Endothelial cell of umbilical vein (primary cell): Measurements from ENCODE around the gene RPEL1. TPM values are rescaled to one million over a fixed set of nuclear protein-coding genes. Genes with fewer than 3 reads are reported as not detected.

Experiments used
- BruUV-seq: library from RNA; stranded (reverse); fragments of 400-500 nt; replicated peaks from 2 replicates; lab custom pipeline; 2021; lab: Mats Ljungman, UMichigan
- CTCF ChIA-PET: fragments of 300-600, 350-600 bp; sonication (Branson Sonifier 250); formaldehyde crosslinking; loops from one replicate; lab custom pipeline; 2021; ENCODE audit warnings: antibody characterized with exemption, inconsistent platforms; lab: Charles Lee
- POLR2A ChIA-PET: fragments of 300-600, 350-600 bp; sonication (Branson Sonifier 250); formaldehyde crosslinking; loops from one replicate; lab custom pipeline; 2021; ENCODE audit warnings: antibody characterized with exemption, inconsistent platforms; lab: Charles Lee
- DNase-seq: peaks from one replicate; pipeline ENCODE4 v3.0.0-alpha.2; 2011; ENCODE audit warnings: low read depth, low spot score
- FAIRE-seq: peaks from 2 replicates; lab custom pipeline; 2011; peaks lifted over from hg19 to GRCh38; lab: Jason Lieb, UNC
- H2AFZ ChIP-seq: 2 replicates; pipeline ENCODE4 v1.6.0; 2012; ENCODE audit warnings: low read depth, low read length, control low read depth, inconsistent platforms
- H3K27ac ChIP-seq: 2 replicates; pipeline ENCODE4 v1.5.1; 2011; ENCODE audit warnings: low read depth, mild to moderate bottlenecking, control low read depth, low read length, moderate library complexity; ENCODE audit not compliant: insufficient read depth
- H3K27me3 ChIP-seq, 2 experiments: 2 replicates each; pipeline versions ENCODE4 v1.6.0 to v1.6.1; 2011; ENCODE audit warnings: low read length in 2 of 2, mixed read lengths in 1 of 2; ENCODE audit not compliant: control insufficient read depth in 2 of 2, insufficient read depth in 2 of 2
- H3K36me3 ChIP-seq, 2 experiments: 2 replicates in 1 of 2; 3 replicates in 1 of 2; pipeline ENCODE4 v1.5.1; 2011; ENCODE audit warnings: low read length in 2 of 2, mild to moderate bottlenecking in 1 of 2, moderate library complexity in 1 of 2; ENCODE audit not compliant: control insufficient read depth in 2 of 2, insufficient read depth in 2 of 2; ENCODE audit errors: extremely low read depth in 1 of 2
- H3K4me1 ChIP-seq: 3 replicates; pipeline ENCODE4 v1.5.1; 2011; ENCODE audit warnings: mild to moderate bottlenecking, low read length; ENCODE audit not compliant: control insufficient read depth, insufficient read depth; ENCODE audit errors: extremely low read depth
- H3K4me2 ChIP-seq: 2 replicates; pipeline ENCODE4 v1.6.1; 2011; ENCODE audit warnings: low read length, control low read depth, mixed read lengths; ENCODE audit not compliant: insufficient read depth
- H3K4me3 ChIP-seq, 3 experiments: fragments of 200-600 bp in 1 of 3; sonication (generic), shearing (Covaris generic) in 1 of 3; replicated peaks in 1 of 3; 2 replicates each; pipeline ENCODE4 v1.5.1; 2011 to 2016; ENCODE audit warnings: control low read depth in 3 of 3, low read length in 3 of 3, mild to moderate bottlenecking in 2 of 3, inconsistent platforms in 1 of 3, low read depth in 1 of 3, moderate library complexity in 1 of 3; ENCODE audit not compliant: insufficient read depth in 1 of 3
- H3K79me2 ChIP-seq: 2 replicates; pipeline ENCODE4 v1.6.0; 2012; ENCODE audit warnings: low read length, inconsistent platforms; ENCODE audit not compliant: control insufficient read depth, insufficient read depth
- H3K9ac ChIP-seq: replicated peaks from 2 replicates; pipeline ENCODE3; 2011; ENCODE audit warnings: low read length, control low read depth; ENCODE audit not compliant: insufficient read depth; ENCODE audit errors: extremely low read depth
- H3K9me1 ChIP-seq: replicated peaks from 3 replicates; pipeline ENCODE4 v1.6.0; 2011; ENCODE audit warnings: mild to moderate bottlenecking, low read length; ENCODE audit not compliant: control insufficient read depth, insufficient read depth; ENCODE audit errors: extremely low read depth
- H3K9me3 ChIP-seq: replicated peaks from 2 replicates; pipeline ENCODE4 v1.5.1; 2012; ENCODE audit warnings: low read length, inconsistent platforms; ENCODE audit not compliant: control insufficient read depth, insufficient read depth
- H4K20me1 ChIP-seq: replicated peaks from 2 replicates; pipeline ENCODE3; 2011; ENCODE audit warnings: mild to moderate bottlenecking, low read length; ENCODE audit not compliant: control insufficient read depth, insufficient read depth; ENCODE audit errors: extremely low read depth
- EZH2 ChIP-seq: IDR thresholded peaks from 2 replicates; pipeline ENCODE4 v1.6.1; 2012; ENCODE audit warnings: borderline replicate concordance, low read depth, mild to moderate bottlenecking, moderate library complexity, low read length, inconsistent platforms; ENCODE audit not compliant: severe bottlenecking
- FOS ChIP-seq: IDR thresholded peaks from 2 replicates; pipeline ENCODE4 v1.6.1; 2011; ENCODE audit warnings: mild to moderate bottlenecking, low read length, moderate library complexity, borderline replicate concordance; ENCODE audit not compliant: insufficient read depth
- GATA2 ChIP-seq: IDR thresholded peaks from 2 replicates; pipeline ENCODE4 v1.7.0; 2011; ENCODE audit warnings: low read depth, mild to moderate bottlenecking, moderate library complexity, mixed read lengths, low read length; ENCODE audit not compliant: insufficient read length, insufficient read depth
- JUN ChIP-seq: IDR thresholded peaks from 2 replicates; pipeline ENCODE4 v1.6.1; 2011; ENCODE audit warnings: borderline replicate concordance, low read depth; ENCODE audit not compliant: insufficient read length, insufficient read depth
- MYC ChIP-seq: IDR thresholded peaks from one replicate; pipeline ENCODE4 v1.6.1; 2011; ENCODE audit warnings: mild to moderate bottlenecking, low read depth, low read length
- POLR2A ChIP-seq: IDR thresholded peaks from 2 replicates; pipeline ENCODE4 v1.6.1; 2012; ENCODE audit warnings: low read depth, mild to moderate bottlenecking, control low read depth, low read length
- POLR2AphosphoS5 ChIP-seq: IDR thresholded peaks from 2 replicates; pipeline ENCODE4 v1.6.1; 2012; ENCODE audit warnings: low read depth, mild to moderate bottlenecking, control low read depth, low read length, moderate library complexity; ENCODE audit not compliant: insufficient read depth
- dilution Hi-C: fragments of 300-500 bp; cut with MboI; formaldehyde crosslinking; loops from one replicate; pipeline ENCODE4 v1.15.0; 2019; ENCODE audit warnings: low sequenced_read_pairs; ENCODE audit not compliant: extremely low pct_ligation_motif_present
- intact Hi-C: fragments of 100-400 bp; cut with micrococcal nuclease; formaldehyde crosslinking; loops from one replicate; pipeline ENCODE4 v1.10.0; 2022
- polyA plus RNA-seq, 4 experiments: library from polyadenylated mRNA; depleted of rRNA in 3 of 4; stranded (reverse) in 3 of 4; unstranded in 1 of 4; fragments of >200 nt; gene quantifications; 2 replicates each; pipeline versions ENCODE4 v1.2.1 to v1.2.3, GENCODE V29; 2011 to 2012; ENCODE audit warnings: missing spikeins in 1 of 4
- total RNA-seq: library from RNA; stranded (reverse); gene quantifications from 2 replicates; pipeline ENCODE4 v1.2.3, GENCODE V29; 2021
- TF ChIP-seq, protein P1 (sequence below), 2 donors: IDR thresholded peaks; 1 replicate in 1 of 2; 2 replicates in 1 of 2; pipeline ENCODE4 v1.5.1; 2011; ENCODE audit warnings: low read length in 2 of 2, mild to moderate bottlenecking in 2 of 2, moderate library complexity in 2 of 2, control low read depth in 1 of 2, inconsistent platforms in 1 of 2, low read depth in 1 of 2; ENCODE audit not compliant: insufficient read depth in 1 of 2; ENCODE audit errors: extremely low read depth in 1 of 2
- TF ChIP-seq, protein P2 (sequence below): IDR thresholded peaks from 2 replicates; pipeline ENCODE4 v1.6.1; 2011; ENCODE audit not compliant: insufficient read depth, insufficient read length

RPEL1 gene
- total and polyA plus RNA-seq, 2 donors (not counting 3 experiments of a cell fraction or from before 2014, with no cell fraction given) = 0.04 TPM; not detected in 1

DNA sequence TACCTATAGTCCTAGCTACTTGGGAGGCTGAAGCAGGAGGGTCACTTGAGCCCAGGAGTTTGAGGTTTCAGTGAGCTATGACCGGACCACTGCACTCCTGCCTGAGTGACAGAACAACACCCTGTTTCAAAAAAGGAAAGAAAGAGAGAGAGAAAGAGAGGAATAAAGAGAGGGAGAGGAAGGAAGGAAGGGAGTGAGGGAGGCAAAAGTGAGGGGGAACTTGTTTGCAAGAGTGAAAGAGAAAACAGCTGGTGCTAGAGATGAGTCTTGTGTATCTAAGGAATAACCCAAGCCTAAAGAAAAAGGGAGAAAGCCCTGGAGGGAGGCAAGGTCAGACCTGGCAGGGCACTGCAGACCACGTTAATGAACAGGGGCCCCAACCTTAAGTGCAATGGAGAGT lies 47.8 kb upstream of the RPEL1 start:
- Histone ChIP-seq H2AFZ (no peak overlapping the region), H3K27ac (no peak overlapping the region), H3K79me2 (no peaks in the 10 kb centered on the region), H3K36me3 (no peaks in the 10 kb centered on the region), H3K9ac (no peak overlapping the region), H3K27me3 (no peaks in the 10 kb centered on the region), H3K9me3 (no peaks in the 10 kb centered on the region), H3K4me1 (peaks cover 18% of the 10 kb centered on the region), H4K20me1 (no peaks in the 10 kb centered on the region), H3K9me1 (no peaks in the 10 kb centered on the region), H3K4me2 (no peak overlapping the region), H3K4me3 (no peak overlapping the region)
- intact Hi-C loops = loop anchor here (1.0 kb wide), 1 partner anchor 33 kb away; no protein-coding TSS in a partner anchor
- TF ChIP-seq MYC (no peak), POLR2A (no peak), POLR2AphosphoS5 (no peak), GATA2 (no peak), EZH2 (no peak), FOS (no peak), JUN (no peak)
- TF ChIP-seq, protein P1, sequence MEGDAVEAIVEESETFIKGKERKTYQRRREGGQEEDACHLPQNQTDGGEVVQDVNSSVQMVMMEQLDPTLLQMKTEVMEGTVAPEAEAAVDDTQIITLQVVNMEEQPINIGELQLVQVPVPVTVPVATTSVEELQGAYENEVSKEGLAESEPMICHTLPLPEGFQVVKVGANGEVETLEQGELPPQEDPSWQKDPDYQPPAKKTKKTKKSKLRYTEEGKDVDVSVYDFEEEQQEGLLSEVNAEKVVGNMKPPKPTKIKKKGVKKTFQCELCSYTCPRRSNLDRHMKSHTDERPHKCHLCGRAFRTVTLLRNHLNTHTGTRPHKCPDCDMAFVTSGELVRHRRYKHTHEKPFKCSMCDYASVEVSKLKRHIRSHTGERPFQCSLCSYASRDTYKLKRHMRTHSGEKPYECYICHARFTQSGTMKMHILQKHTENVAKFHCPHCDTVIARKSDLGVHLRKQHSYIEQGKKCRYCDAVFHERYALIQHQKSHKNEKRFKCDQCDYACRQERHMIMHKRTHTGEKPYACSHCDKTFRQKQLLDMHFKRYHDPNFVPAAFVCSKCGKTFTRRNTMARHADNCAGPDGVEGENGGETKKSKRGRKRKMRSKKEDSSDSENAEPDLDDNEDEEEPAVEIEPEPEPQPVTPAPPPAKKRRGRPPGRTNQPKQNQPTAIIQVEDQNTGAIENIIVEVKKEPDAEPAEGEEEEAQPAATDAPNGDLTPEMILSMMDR (IDR thresholded peaks at IDR 0.05; ENCODE audit: extremely low read depth in 1 of 2, insufficient read depth in 1 of 2, low read depth in 1 of 2, low read length in 2 of 2) = no peak
- TF ChIP-seq, protein P2, sequence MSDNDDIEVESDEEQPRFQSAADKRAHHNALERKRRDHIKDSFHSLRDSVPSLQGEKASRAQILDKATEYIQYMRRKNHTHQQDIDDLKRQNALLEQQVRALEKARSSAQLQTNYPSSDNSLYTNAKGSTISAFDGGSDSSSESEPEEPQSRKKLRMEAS = no peak
- CTCF ChIA-PET = interaction anchor here (1.0 to 3.1 kb wide), 4 partner anchors 30 to 46 kb away, joined by 3 to 13 read pairs (median 7); no protein-coding TSS in a partner anchor
- POLR2A ChIA-PET = interaction anchor here (1.1 kb wide), 2 partner anchors 13 to 15 kb away, joined by 5 to 15 read pairs; no protein-coding TSS in a partner anchor
- dilution Hi-C loops = no loop called here
- FAIRE-seq (no peak), DNase-seq (no peak)
- no TSS peak for BruUV-seq
